KOPT-K1 (cell line): ENCODE results near the gene PLCL1.

ENCODE experiments used
- H3K27ac ChIP-seq: fragments of 200-600 bp; sonication (generic); 2 replicates; pipeline ENCODE4 v1.5.1; 2016; ENCODE audit warnings: antibody characterized with exemption, mild to moderate bottlenecking, low read depth, low read length; ENCODE audit not compliant: poor library complexity, severe bottlenecking
- H3K36me3 ChIP-seq: fragments of 200-600 bp; sonication (generic); 2 replicates; pipeline ENCODE4 v1.5.1; 2017; ENCODE audit warnings: antibody characterized with exemption, mild to moderate bottlenecking, low read length, moderate library complexity; ENCODE audit not compliant: insufficient read depth
- H3K9me3 ChIP-seq: fragments of 200-600 bp; sonication (generic); 2 replicates; pipeline ENCODE4 v1.5.1; 2017; ENCODE audit warnings: antibody characterized with exemption, low read length, mild to moderate bottlenecking; ENCODE audit not compliant: insufficient read depth, poor library complexity, severe bottlenecking

Gene PLCL1

DNA sequence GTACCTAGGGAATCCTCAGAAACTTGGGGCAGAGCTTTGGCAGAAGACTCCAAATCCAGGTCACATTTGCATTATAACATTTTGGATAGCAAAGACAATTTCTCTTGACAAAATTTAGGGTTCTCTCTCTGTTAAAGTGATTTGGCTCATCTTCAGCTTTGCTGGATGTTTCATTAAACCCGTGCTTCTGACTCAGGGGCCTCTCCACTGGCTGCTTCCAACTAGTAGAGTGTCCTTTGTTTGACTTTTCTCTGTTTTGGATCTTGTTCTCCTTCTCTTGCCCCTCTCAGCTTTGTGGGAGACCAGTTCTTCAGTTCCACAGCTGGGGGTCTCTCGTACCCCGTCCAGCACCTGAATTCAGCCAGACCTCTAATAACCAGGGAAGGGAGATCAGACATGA is 145.6 kb downstream of the PLCL1 start:
- no peaks in the 10 kb centered on the region for H3K9me3 ChIP-seq
- H3K36me3 ChIP-seq = no peaks in the 10 kb centered on the region
- no peak overlapping the region for H3K27ac ChIP-seq

GRCh38 chr2:197950724-197951123 is 146.3 kb downstream of the PLCL1 start:
- H3K9me3 ChIP-seq = no peaks in the 10 kb centered on the region
- H3K27ac ChIP-seq = no peak overlapping the region
- no peaks in the 10 kb centered on the region for H3K36me3 ChIP-seq

DNA sequence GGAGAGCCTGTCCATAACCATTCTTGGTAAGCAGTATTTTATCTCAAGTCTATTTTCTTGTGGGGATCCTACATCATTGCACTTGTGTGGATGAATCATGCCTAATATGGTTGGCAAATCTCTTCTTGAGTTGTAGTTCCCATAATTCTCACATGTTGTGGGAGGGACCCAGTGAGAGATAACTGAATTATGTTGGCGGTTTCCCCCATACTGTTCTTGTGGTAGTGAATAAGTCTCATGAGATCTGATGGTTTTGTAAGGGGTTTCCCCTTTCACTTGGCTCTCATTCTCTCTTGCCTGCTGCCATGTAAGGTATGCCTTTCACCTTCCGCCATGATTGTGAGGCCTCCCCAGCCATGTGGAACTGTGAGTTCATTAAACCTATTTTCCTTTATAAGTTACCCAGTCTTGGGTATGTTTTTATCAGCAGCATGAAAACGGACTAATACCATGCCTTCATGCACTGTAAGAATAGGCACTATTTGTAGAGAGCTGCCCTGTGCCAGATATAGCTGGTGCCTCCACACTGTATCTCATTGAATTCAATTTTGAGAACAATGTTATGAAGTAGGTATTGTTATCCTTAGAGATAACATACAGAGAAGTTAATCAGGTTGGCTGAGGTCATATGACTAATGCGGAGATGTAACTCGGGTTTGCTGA is 148.3 kb downstream of the PLCL1 start:
- H3K27ac ChIP-seq = no peak overlapping the region
- H3K9me3 ChIP-seq = no peaks in the 10 kb centered on the region
- H3K36me3 ChIP-seq = no peaks in the 10 kb centered on the region

DNA sequence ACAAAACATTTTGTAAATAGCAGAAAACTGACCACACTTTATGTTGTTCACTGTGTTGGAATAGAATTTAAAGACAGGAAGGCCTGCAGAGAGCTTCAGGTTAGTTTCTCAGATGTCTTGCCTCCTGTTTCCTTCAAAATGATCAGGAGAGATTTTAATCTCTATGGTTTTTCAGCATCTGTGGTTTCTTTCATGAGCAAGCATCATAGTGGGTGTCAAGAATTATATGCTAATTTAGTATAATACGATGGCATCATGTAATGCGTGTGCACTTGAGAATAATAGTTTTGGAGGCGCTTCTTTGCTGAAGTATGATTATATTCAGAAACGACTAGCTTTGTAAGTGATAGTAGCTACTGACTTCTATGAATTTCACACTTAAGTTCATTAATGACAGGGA is 149.9 kb downstream of the PLCL1 start:
- Histone ChIP-seq H3K27ac (no peak overlapping the region), H3K9me3 (no peaks in the 10 kb centered on the region), H3K36me3 (no peaks in the 10 kb centered on the region)

DNA sequence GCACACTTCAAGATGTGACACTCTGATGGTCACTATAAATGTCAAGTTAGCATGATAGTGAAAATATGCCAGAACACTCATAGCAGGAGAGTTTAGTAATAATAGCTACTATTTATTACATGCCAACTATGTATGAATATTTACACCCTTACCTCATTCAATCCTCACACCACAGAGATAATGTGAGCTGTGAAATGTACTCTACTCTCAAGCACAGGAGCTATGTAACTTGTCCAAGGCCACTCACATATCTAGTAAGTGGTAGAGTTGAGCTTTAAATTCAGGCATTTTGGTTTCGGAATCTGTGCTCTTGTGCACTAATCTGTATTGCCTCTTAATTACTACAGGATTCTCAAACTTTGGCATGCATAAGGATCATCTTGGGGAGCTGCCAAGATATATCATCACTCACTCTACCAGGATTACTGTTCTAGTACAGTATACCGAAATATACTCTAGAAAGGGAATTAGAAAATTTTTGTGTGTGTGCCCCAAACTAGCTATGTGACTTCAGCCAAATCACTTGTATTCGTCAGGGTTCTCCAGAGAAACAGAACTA is 154.3 kb downstream of the PLCL1 start:
- H3K36me3 ChIP-seq = no peaks in the 10 kb centered on the region
- H3K27ac ChIP-seq = no peak overlapping the region
- H3K9me3 ChIP-seq = no peaks in the 10 kb centered on the region

DNA sequence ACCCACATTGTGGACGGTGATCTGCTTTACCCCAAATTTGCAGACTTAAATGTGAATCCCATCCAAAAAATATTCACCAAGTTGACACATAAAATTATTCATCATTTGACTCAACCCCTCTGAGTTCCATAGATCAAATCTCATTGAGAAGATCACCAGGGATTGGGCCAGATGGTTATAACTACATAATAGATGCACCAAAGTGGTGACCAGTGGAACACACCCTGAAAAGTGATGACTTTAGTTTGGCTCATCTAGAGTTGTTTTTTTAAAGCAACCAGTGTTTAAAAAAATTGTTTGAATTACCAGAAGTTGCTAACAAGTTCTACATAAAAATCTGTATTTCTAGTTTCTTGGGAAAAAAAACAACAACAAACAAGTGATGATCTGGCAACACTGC is 155.0 kb downstream of the PLCL1 start:
- H3K36me3 ChIP-seq = no peaks in the 10 kb centered on the region
- no peak overlapping the region for H3K27ac ChIP-seq
- H3K9me3 ChIP-seq = peaks cover 6% of the 10 kb centered on the region

- Histone ChIP-seq H3K9me3 (peaks cover 17% of the 10 kb centered on the region), H3K36me3 (no peaks in the 10 kb centered on the region), H3K27ac (no peak overlapping the region)
These were observed 156.4 kb downstream of the PLCL1 start for GRCh38 chr2:197960786-197961185.

DNA sequence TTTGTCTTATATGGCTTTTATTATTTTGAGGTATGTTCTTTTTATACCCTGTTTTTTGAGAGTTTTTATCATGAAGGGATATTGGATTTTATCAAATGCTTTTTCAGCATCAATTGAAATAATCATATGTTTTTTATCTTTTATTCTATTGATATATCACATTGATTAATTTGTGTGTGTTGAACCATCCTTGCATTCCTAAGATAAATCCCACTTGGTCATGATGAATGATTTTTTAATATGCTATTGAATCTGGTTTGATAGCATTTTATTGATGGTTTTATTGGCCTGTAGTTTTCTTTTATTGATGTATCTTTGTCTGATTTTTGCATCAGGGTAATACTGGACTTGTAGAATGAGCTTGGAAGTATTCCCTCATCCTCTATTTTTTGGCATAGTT is 160.3 kb downstream of the PLCL1 start:
- Histone ChIP-seq H3K27ac (no peak overlapping the region), H3K36me3 (no peaks in the 10 kb centered on the region), H3K9me3 (peaks cover 21% of the 10 kb centered on the region)

DNA sequence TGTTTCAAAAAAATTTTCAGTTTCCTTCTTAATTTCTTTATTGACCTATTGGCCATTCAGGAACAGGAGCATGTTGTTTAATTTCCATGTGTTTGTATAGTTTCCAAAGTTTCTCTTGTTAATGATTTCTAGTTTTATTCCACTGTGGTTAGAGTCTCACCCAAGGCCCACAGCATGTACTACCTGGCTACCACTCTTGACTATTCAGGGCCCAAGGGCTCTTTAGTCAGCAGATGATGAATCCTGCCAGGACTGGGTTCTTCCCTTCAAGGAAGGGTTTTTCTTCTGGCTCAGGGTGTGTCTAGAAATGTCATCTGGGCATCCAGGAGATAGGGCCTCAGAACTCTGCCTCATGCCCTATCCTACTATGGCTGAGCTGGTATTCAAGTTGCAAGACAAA is 161.4 kb downstream of the PLCL1 start:
- H3K27ac ChIP-seq = no peak overlapping the region
- H3K36me3 ChIP-seq = no peaks in the 10 kb centered on the region
- H3K9me3 ChIP-seq = peaks cover 21% of the 10 kb centered on the region

DNA sequence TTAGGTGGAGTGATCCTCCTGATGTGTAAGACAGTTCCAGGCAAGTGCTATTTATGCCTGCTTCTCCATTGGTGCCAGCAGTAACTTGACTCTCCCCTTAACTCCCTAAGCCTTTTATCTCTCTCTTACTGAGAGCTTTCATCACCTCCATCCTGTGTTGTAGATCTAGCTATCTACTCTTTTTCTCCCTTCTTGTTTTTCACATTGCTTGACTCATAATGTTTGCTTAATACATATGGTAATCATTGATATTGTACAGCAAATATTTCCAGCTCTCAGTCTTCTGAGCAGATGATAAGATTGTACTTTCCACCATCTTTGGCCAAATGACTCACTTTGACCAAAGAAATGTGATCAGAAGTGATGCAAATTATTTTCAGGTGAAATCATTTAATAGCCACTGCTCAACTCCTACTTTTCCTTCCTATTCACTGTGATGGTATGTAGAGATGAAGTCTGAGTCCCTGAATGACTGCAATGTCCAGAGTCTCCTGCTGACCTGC is 165.0 kb downstream of the PLCL1 start:
- H3K36me3 ChIP-seq = no peaks in the 10 kb centered on the region
- H3K9me3 ChIP-seq = peaks cover 14% of the 10 kb centered on the region
- H3K27ac ChIP-seq = no peak overlapping the region

GRCh38 chr2:197972061-197972460 is 167.7 kb downstream of the PLCL1 start:
- Histone ChIP-seq H3K36me3 (no peaks in the 10 kb centered on the region), H3K27ac (no peak overlapping the region), H3K9me3 (no peaks in the 10 kb centered on the region)

- Histone ChIP-seq H3K36me3 (no peaks in the 10 kb centered on the region), H3K27ac (no peak overlapping the region), H3K9me3 (no peaks in the 10 kb centered on the region)
These were observed 168.2 kb downstream of the PLCL1 start for GRCh38 chr2:197972587-197972986.

- no peaks in the 10 kb centered on the region for H3K36me3 ChIP-seq
- no peaks in the 10 kb centered on the region for H3K9me3 ChIP-seq
- no peak overlapping the region for H3K27ac ChIP-seq
These were observed 169.4 kb downstream of the PLCL1 start for GRCh38 chr2:197973772-197974171.

- Histone ChIP-seq H3K27ac (no peak overlapping the region), H3K9me3 (no peaks in the 10 kb centered on the region), H3K36me3 (no peaks in the 10 kb centered on the region)
These were observed 171.6 kb downstream of the PLCL1 start for GRCh38 chr2:197975931-197976519.

DNA sequence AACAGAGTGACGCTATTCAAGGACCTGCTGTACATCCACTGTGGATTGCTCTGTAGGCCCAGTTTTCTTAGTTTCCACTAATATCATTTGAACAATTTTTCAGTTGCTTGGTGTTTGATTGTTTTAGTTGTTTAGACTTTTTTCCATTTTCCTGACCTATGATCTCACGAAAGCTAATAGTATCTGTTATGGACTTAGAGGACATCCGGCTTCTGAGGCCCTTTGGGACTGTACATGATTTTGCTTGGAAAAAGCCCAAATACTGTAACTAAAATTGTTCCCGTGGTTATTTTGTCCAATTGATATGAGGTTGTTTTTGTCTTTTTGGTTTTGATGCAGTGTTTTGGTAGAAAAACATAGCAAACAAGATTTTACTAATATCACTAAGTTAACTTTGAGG is 174.6 kb downstream of the PLCL1 start:
- H3K9me3 ChIP-seq = no peaks in the 10 kb centered on the region
- no peaks in the 10 kb centered on the region for H3K36me3 ChIP-seq
- H3K27ac ChIP-seq = no peak overlapping the region

- Histone ChIP-seq H3K9me3 (no peaks in the 10 kb centered on the region), H3K36me3 (no peaks in the 10 kb centered on the region), H3K27ac (no peak overlapping the region)
These were observed 178.2 kb downstream of the PLCL1 start for GRCh38 chr2:197982565-197982964.
